Right lobe of liver (tissue), 4 donors: Measurements from ENCODE around the gene FOXF2.

ENCODE experiments used
- CTCF ChIP-seq, 4 donors: fragments of 200-600 bp in 3 of 4; fragments of 450-650 bp in 1 of 4; IDR thresholded peaks; one replicate each; pipeline versions ENCODE4 v1.5.1 to v1.8.0; 2016 to 2022; ENCODE audit warnings: antibody characterized with exemption in 4 of 4, mild to moderate bottlenecking in 2 of 4
- POLR2A ChIP-seq: fragments of 450-650 bp; IDR thresholded peaks from one replicate; pipeline ENCODE4 v1.6.1; 2017; ENCODE audit warnings: antibody characterized with exemption, mild to moderate bottlenecking
- donor health status: DM: no; HTN: no; CAD: no.
- donor health status: DM: no; HTN: no; CAD: no.
- donor health status: DM: no; HTN: yes; CAD: no.

GRCh38 chr6:1390946-1391799 lies 1.8 kb downstream of the FOXF2 start:
- TF ChIP-seq POLR2A (no peak), CTCF (IDR thresholded peaks at IDR 0.05) (no peak)
